Esophagus squamous epithelium (tissue), 5 donors: ENCODE results near the gene ABHD1. TPM values are rescaled to one million over a fixed set of nuclear protein-coding genes. Genes with fewer than 3 reads are reported as not detected.
"Not testable (repeated sequence)": the region's sequence is repeated elsewhere in the genome, so short reads cannot be mapped to it uniquely, and the experiment has no call there.

Source experiments
- DNase-seq: peaks from one replicate; lab custom pipeline; 2025; lab: John Stamatoyannopoulos, UW
- H3K27ac ChIP-seq, 4 donors: fragments of 200-600 bp; sonication (generic); one replicate each; pipeline ENCODE4 v1.5.1; 2016 to 2019; ENCODE audit warnings: mild to moderate bottlenecking in 1 of 4
- H3K27me3 ChIP-seq, 4 donors: fragments of 200-600 bp; sonication (generic); 1 replicate in 3 of 4; 2 replicates in 1 of 4; pipeline versions ENCODE4 v1.5.1 to v1.6.0; 2017 to 2021; ENCODE audit warnings: antibody characterized with exemption in 1 of 4
- H3K36me3 ChIP-seq, 3 donors: fragments of 200-600 bp; sonication (generic); one replicate each; pipeline ENCODE4 v1.5.1; 2016 to 2019
- H3K4me1 ChIP-seq, 3 donors: fragments of 200-600 bp; sonication (generic); one replicate each; pipeline ENCODE4 v1.5.1; 2017 to 2019
- H3K4me3 ChIP-seq, 4 donors: fragments of 200-600 bp; sonication (generic); 1 replicate in 3 of 4; 2 replicates in 1 of 4; pipeline ENCODE4 v1.5.1; 2016 to 2019; ENCODE audit warnings: mild to moderate bottlenecking in 2 of 4, moderate library complexity in 1 of 4
- H3K9me3 ChIP-seq, 3 donors: fragments of 200-600 bp; sonication (generic); one replicate each; pipeline ENCODE4 v1.5.1; 2016 to 2019
- POLR2A ChIP-seq, 4 donors: fragments of 450-650 bp; IDR thresholded peaks; one replicate each; pipeline ENCODE4 v1.6.1; 2017; ENCODE audit warnings: antibody characterized with exemption in 4 of 4, mild to moderate bottlenecking in 4 of 4, moderate library complexity in 3 of 4
- WGBS, 2 donors: methylation state at CpG; one replicate each; pipeline ENCODE4 v1.1.5; 2018; 5-methylcytosine and 5-hydroxymethylcytosine counted together
- intact Hi-C: fragments of 100-400 bp; cut with DNase I; formaldehyde crosslinking; loops from one replicate; pipeline ENCODE4 v1.15.0; 2022
- total RNA-seq, 4 donors: library from RNA; depleted of rRNA; stranded (reverse); fragments of >200 nt; gene quantifications; one replicate each; pipeline ENCODE4 v1.1.0, GENCODE V29; 2016
- TF ChIP-seq, protein P1 (sequence below), 6 experiments: fragments of 450-650 bp in 4 of 6; fragments of 200-600 bp in 2 of 6; sonication (generic) in 2 of 6; IDR thresholded peaks; one replicate each; pipeline ENCODE4 v1.5.1; 2016 to 2019; ENCODE audit warnings: antibody characterized with exemption in 6 of 6, mild to moderate bottlenecking in 4 of 6, moderate library complexity in 4 of 6
- donor health status: DM: yes; HTN: yes; CAD: no.

Gene ABHD1
- not detected for total RNA-seq

DNA sequence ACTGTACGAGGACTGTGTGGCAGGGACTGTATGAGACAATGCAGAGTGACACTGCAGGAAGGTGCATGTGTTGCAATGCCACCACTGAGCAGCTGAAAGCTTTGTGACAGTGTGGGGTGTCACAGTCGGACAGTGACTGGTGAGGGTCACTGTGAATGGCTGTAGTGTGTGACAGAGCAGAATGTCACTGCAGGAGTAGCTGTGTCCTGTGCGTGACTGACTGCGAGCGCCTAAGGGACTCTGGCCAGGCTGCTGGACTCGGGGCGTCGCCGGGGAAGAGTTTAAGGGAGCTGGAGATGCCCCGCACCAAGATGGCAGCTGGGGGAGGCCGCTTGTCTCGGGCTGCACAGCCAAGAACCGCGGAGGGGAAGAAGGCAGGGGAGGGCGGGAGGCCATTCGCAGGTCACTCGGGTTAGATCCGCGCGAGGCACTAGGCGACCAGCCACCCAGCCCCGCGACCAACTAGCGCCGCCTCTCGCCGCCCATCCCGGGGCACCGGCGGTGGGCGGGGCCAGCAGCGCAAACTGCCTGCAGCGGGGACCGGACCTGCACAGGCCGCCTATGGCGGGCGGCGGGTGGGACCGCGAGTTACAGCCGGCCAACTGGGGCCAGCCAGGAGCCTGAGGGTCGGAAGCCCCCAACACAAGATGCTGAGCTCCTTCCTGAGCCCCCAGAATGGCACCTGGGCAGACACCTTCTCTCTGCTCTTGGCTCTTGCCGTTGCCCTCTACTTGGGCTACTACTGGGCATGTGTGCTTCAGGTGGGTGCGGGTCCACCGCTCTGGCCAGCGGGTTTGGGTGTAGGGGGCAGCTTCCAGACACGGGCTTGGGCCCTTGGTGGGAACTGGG is at the start of gene ABHD1:
TSS of gene ABHD1 (plus strand) at position 514 of the 849 bp plus-strand sequence. CDS start at position 648, 134 bp downstream.
- TF ChIP-seq, protein P1, sequence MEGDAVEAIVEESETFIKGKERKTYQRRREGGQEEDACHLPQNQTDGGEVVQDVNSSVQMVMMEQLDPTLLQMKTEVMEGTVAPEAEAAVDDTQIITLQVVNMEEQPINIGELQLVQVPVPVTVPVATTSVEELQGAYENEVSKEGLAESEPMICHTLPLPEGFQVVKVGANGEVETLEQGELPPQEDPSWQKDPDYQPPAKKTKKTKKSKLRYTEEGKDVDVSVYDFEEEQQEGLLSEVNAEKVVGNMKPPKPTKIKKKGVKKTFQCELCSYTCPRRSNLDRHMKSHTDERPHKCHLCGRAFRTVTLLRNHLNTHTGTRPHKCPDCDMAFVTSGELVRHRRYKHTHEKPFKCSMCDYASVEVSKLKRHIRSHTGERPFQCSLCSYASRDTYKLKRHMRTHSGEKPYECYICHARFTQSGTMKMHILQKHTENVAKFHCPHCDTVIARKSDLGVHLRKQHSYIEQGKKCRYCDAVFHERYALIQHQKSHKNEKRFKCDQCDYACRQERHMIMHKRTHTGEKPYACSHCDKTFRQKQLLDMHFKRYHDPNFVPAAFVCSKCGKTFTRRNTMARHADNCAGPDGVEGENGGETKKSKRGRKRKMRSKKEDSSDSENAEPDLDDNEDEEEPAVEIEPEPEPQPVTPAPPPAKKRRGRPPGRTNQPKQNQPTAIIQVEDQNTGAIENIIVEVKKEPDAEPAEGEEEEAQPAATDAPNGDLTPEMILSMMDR (IDR thresholded peaks at IDR 0.05) = no peak
- TF ChIP-seq POLR2A (IDR thresholded peaks at IDR 0.05) = peak in 2 of 4 donors; percentile 22 to 44
- DNase-seq = no peak
- intact Hi-C loops = no loop called here

DNA sequence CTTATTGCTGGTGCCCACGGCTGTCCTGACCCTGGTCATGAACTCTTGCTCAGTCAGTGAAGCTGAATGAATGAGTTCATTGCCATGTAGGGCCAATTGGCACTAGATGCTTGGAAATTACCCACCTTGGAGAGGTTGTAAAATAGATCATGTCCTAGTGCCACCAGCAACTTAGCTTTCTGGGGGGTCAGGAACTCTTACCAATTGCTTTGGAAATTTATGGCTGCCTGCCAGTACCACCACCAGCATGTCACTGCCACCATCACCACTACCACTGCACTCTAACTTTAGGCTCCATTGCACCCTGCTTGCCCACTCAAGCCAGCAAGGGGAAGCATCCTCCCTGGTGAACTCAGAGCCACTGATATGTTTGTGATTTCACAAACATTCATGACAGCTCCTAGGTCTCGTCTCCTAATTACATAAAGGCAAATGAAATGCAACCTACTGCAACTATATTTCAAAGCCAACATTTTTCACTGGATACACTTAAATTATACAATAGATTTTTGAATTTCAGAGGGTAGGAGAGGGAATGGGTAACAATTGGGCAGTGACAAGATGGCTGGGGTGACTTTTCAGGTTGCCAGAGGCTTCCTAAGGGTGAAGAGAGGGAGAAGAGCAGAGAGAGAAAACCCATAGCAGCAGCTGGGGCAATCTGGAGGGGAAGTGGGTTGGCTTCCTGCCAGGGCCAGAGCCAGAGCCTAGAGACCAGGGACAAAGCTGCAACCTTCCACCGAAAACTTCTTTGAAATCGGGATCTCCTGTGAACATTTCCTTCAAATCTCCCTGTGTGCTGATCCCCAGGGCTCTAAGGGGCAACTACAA is 48.7 kb upstream of the ABHD1 start:
- H3K27ac ChIP-seq = peak overlapping the region in 3 of 4 donors; percentile 69 to 98 (median 92)
- no peaks in the 10 kb centered on the region for H3K9me3 ChIP-seq
- DNase-seq = no peak
- WGBS, 2 donors = 47 to 66% methylated on average over 4 of the region's 4 CpGs
- no peaks in the 10 kb centered on the region for H3K27me3 ChIP-seq
- H3K4me3 ChIP-seq = no peak overlapping the region
- peaks cover 0 to 3% (median 0%) of the 10 kb centered on the region in 3 donors for H3K36me3 ChIP-seq
- peaks cover 9 to 85% (median 38%) of the 10 kb centered on the region in 3 donors for H3K4me1 ChIP-seq
- intact Hi-C loops = no loop called here
- TF ChIP-seq POLR2A (IDR thresholded peaks at IDR 0.05) = no peak
- TF ChIP-seq, protein P1 (IDR thresholded peaks at IDR 0.05) = no peak

More for the DNA sequence above, at the start of gene ABHD1:
- Histone ChIP-seq H3K9me3 (no peaks in the 10 kb centered on the region), H3K4me1 (peaks cover 3 to 22% (median 6%) of the 10 kb centered on the region in 3 donors), H3K27me3 (peaks cover 0 to 15% (median 0%) of the 10 kb centered on the region in 4 donors), H3K4me3 (peak within 1 kb of the TSS; percentile 36 to 73 (median 56)), H3K36me3 (no peaks in the 10 kb centered on the region), H3K27ac (peak within 1 kb of the TSS; percentile 1 to 62 (median 52))
- WGBS, 2 donors = 22 to 26% methylated on average over 4 to 6 of the region's 47 CpGs

DNA sequence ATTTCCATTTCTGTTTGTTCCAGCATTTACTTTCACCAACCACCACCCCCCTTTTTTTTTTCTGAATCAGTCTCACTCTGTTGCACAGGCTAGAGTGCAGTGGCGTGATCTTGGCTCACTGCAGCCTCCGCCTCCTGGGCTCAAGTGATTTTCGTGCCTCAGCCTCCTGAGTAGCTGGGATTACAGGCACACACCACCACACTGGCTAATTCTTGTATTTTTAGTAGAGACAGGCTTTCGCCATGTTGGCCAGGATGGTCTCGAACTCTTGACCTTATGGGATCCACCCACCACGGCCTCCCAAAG is 48.1 kb upstream of the ABHD1 start:
- DNase-seq, H3K36me3 ChIP-seq, intact Hi-C loops, H3K9me3 ChIP-seq, H3K4me3 ChIP-seq, H3K27me3 ChIP-seq: not testable (repeated sequence)
- Histone ChIP-seq H3K4me1 (peaks cover 6 to 85% (median 32%) of the 10 kb centered on the region in 3 donors), H3K27ac (peak overlapping the region in 3 of 4 donors; percentile 29 to 98 (median 92))
- 73% methylated on average over 6 of the region's 6 CpGs for WGBS, 2 donors

DNA sequence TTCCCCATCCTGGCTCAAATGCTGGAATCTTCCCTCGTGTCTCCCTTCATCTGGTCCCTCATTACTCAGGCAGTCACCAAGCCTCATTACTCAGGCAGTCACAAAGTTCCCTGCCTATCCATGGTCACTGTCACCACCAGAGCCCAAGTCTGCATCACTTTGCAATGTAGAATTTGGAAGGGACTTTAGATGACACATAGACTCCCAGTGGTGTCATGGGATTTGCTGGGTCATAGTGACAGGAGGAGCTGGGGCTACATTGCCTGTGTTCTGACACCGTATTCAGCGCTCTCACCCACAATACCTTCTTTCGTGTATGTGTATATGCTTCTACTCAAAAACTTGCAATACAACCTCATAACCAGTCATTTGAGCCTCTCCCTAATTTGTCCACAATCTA is 47.3 kb upstream of the ABHD1 start:
- TF ChIP-seq, protein P1 (IDR thresholded peaks at IDR 0.05) = no peak
- no peak for TF ChIP-seq POLR2A (IDR thresholded peaks at IDR 0.05)
- H3K27me3 ChIP-seq = no peaks in the 10 kb centered on the region
- no peaks in the 10 kb centered on the region for H3K9me3 ChIP-seq
- intact Hi-C loops = no loop called here
- peak overlapping the region in 3 of 4 donors; percentile 29 to 98 (median 83) for H3K27ac ChIP-seq
- WGBS, 2 donors = 69 to 79% methylated on average over 4 of the region's 4 CpGs
- H3K36me3 ChIP-seq = no peaks in the 10 kb centered on the region
- DNase-seq = no peak
- peaks cover 11 to 87% (median 39%) of the 10 kb centered on the region in 3 donors for H3K4me1 ChIP-seq
- no peak overlapping the region for H3K4me3 ChIP-seq

DNA sequence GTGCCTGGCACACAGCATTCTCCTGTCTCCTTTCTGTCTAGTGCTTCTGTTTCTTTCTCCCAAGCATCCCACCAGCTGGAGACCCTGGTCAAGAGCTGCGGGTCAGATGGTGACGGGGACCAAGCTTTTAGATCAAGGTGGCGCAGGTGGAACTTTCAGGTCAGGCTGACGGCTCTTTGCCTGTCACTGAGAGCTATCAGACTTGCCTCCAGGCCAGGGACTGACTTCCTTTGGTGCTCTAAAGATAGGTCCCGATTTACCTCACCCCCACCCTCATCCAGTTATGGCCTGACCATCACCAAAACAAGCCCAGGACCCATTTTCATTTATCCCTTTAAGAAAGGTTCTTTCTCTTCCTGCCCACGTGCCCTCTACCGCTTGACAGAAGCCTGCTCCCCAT is 46.4 kb upstream of the ABHD1 start:
- intact Hi-C loops = no loop called here
- H3K4me3 ChIP-seq = no peak overlapping the region
- DNase-seq = no peak
- peak overlapping the region in 3 of 4 donors; percentile 29 to 98 (median 83) for H3K27ac ChIP-seq
- WGBS, 2 donors = 62 to 67% methylated on average over 7 of the region's 7 CpGs
- no peaks in the 10 kb centered on the region for H3K9me3 ChIP-seq
- H3K4me1 ChIP-seq = peaks cover 20 to 91% (median 44%) of the 10 kb centered on the region in 3 donors
- H3K27me3 ChIP-seq = no peaks in the 10 kb centered on the region
- TF ChIP-seq POLR2A (IDR thresholded peaks at IDR 0.05) = no peak
- TF ChIP-seq, protein P1 (IDR thresholded peaks at IDR 0.05) = no peak
- no peaks in the 10 kb centered on the region for H3K36me3 ChIP-seq
